ENCODE data around the gene CD44.

Gene CD44

GRCh38 chr11:35142481-35143075 is 3.6 kb downstream of the CD44 start:
- DNase-seq: no peak

GRCh38 chr11:35143297-35144135 is 4.5 kb downstream of the CD44 start:
- DNase-seq: no peak

- DNase-seq: no peak
Observed at GRCh38 chr11:35144136-35144741, 5.3 kb downstream of the CD44 start.

- no peak for DNase-seq
Observed at GRCh38 chr11:35144806-35145205, 5.8 kb downstream of the CD44 start.

GRCh38 chr11:35145271-35145670 is 6.3 kb downstream of the CD44 start:
- DNase-seq: no peak

GRCh38 chr11:35146074-35146521 is 7.1 kb downstream of the CD44 start:
- DNase-seq: no peak

- DNase-seq: no peak
Observed at GRCh38 chr11:35146711-35147110, 7.7 kb downstream of the CD44 start.

GRCh38 chr11:35147235-35147634 is 8.3 kb downstream of the CD44 start:
- DNase-seq: no peak

GRCh38 chr11:35148163-35148837 is 9.3 kb downstream of the CD44 start:
- no peak for DNase-seq

GRCh38 chr11:35150454-35150853 is 11.5 kb downstream of the CD44 start:
- DNase-seq: no peak

GRCh38 chr11:35151241-35151640 is 12.3 kb downstream of the CD44 start:
- DNase-seq: no peak

GRCh38 chr11:35151683-35152280 is 12.8 kb downstream of the CD44 start:
- no peak for DNase-seq

GRCh38 chr11:35152575-35152974 is 13.6 kb downstream of the CD44 start:
- DNase-seq: no peak

- DNase-seq: no peak
Observed at GRCh38 chr11:35153280-35153679, 14.3 kb downstream of the CD44 start.

GRCh38 chr11:35154952-35155351 is 16.0 kb downstream of the CD44 start:
- DNase-seq: no peak

- no peak for DNase-seq
Observed at GRCh38 chr11:35155677-35156076, 16.7 kb downstream of the CD44 start.

GRCh38 chr11:35157814-35158700 is 19.1 kb downstream of the CD44 start:
- DNase-seq: no peak

- no peak for DNase-seq
Observed at GRCh38 chr11:35158701-35159510, 19.9 kb downstream of the CD44 start.

GRCh38 chr11:35160246-35160824 is 21.4 kb downstream of the CD44 start:
- DNase-seq: no peak

- DNase-seq: no peak
Observed at GRCh38 chr11:35160902-35161597, 22.1 kb downstream of the CD44 start.
